WI38 (cell line): Measurements from ENCODE around the gene EPB42.

Source experiments
- H3K4me3 ChIP-seq: 2 replicates; pipeline ENCODE4 v1.5.1; 2011; ENCODE audit warnings: low read depth, mild to moderate bottlenecking, control low read depth, low read length
- TF ChIP-seq, protein P1 (sequence below): IDR thresholded peaks from 2 replicates; pipeline ENCODE4 v1.5.1; 2012; ENCODE audit warnings: low read depth, mild to moderate bottlenecking, control low read depth, low read length

Gene EPB42

DNA sequence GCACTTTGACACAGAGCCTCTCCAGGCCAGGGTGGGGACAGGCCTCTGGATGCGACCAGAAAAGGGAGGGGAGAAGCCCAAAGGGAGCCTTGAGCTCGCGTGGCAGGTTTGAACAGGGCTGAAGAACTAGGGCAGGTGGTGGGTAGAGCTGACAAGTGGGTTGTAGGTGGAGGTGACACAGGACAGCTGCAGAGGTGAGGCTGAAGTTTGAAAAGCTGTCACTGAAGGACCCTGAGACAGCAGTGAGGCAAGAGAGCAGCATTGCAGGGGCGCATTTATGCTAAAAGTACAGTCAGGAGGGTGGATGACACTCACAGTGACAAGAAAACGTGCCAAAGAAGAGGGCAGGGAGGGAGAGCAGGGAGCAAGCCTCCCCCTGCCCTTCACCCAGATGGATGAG, 21.8 kb upstream of the EPB42 start:
- no peak overlapping the region for H3K4me3 ChIP-seq
- TF ChIP-seq, protein P1, sequence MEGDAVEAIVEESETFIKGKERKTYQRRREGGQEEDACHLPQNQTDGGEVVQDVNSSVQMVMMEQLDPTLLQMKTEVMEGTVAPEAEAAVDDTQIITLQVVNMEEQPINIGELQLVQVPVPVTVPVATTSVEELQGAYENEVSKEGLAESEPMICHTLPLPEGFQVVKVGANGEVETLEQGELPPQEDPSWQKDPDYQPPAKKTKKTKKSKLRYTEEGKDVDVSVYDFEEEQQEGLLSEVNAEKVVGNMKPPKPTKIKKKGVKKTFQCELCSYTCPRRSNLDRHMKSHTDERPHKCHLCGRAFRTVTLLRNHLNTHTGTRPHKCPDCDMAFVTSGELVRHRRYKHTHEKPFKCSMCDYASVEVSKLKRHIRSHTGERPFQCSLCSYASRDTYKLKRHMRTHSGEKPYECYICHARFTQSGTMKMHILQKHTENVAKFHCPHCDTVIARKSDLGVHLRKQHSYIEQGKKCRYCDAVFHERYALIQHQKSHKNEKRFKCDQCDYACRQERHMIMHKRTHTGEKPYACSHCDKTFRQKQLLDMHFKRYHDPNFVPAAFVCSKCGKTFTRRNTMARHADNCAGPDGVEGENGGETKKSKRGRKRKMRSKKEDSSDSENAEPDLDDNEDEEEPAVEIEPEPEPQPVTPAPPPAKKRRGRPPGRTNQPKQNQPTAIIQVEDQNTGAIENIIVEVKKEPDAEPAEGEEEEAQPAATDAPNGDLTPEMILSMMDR = no peak

DNA sequence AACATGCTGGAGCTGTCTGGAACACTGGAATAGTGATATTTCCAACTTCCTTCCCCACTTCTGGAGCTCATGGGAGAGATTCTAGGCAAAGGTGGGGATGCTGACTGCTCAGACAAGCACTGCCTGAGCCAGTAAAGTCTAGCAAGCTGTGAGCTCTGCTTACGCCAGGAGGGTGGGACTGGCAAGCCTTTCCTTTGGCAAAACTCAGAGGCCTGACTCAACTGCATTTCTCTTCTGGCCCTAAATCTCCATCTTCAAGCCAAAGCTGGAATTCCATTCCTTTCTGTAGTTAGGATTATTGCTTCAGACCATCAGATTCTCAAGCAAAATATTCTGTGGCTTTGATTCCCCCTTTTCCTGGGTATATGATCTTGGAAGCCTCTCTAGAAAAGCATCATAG, 20.3 kb upstream of the EPB42 start:
- TF ChIP-seq, protein P1 = no peak

DNA sequence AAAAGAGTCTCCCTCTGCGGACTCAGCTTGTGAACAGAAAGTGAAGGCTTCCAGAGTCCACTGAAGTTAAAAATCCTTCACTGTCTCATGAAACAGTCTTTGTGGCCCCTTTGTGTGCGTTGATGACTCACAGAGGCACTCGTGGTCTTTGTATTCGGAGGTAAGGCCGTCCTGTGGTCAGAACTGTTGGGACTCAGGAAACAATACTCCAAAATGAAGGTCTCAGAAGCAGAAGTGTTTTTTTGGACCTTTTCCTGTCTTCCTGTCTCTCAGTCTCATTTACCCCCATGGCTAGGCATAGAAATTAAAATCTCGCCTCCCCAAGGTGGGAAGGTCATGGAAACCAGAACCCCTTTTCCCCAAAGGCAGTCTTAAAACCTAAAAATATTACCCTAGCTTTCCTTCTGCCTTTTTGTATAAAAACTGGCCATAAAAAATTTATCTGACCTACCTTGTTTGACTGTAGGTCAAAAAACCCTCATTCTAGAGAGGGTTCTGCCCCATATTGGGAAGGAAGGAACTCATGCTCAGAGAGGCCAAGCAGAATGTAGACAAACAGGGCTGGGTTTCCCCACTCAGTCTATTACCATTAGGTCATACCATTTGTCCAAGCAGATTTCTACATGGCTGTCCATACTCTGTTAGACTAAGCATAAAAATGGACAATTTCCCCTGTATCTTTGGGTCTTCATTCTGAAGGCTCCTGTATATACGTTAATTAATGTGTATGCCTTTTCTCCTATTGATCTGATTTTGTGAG, 19.1 kb upstream of the EPB42 start:
- no peak overlapping the region for H3K4me3 ChIP-seq
- TF ChIP-seq, protein P1 = no peak

More for the DNA sequence above, 20.3 kb upstream of the EPB42 start:
- no peak overlapping the region for H3K4me3 ChIP-seq

- TF ChIP-seq, protein P1 = no peak
- no peak overlapping the region for H3K4me3 ChIP-seq
Measured at GRCh38 chr15:43238671-43239131, 17.9 kb upstream of the EPB42 start.

- TF ChIP-seq, protein P1 = no peak
- H3K4me3 ChIP-seq = no peak overlapping the region
Measured at GRCh38 chr15:43237842-43238470, 17.1 kb upstream of the EPB42 start.

DNA sequence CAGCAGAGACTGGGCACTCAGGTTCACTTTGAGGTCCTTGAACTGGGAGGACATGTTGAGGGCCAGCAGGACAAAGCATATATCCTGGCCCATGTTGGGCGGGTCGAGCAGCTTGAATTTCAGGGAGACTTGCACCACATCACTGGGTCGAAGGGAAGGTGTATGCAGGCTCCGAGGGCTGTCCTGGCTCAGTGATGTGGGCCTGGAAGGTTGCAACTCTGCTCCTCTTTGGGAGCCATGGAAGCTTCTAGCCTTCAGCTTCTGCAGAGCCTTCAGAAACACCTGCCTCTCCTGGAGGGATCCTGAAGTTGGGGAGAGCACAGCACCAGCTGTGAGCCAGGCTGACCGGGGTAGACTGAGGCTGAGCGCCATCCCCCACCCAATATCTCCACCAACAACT, 14.7 kb upstream of the EPB42 start:
- TF ChIP-seq, protein P1 = no peak
- no peak overlapping the region for H3K4me3 ChIP-seq

DNA sequence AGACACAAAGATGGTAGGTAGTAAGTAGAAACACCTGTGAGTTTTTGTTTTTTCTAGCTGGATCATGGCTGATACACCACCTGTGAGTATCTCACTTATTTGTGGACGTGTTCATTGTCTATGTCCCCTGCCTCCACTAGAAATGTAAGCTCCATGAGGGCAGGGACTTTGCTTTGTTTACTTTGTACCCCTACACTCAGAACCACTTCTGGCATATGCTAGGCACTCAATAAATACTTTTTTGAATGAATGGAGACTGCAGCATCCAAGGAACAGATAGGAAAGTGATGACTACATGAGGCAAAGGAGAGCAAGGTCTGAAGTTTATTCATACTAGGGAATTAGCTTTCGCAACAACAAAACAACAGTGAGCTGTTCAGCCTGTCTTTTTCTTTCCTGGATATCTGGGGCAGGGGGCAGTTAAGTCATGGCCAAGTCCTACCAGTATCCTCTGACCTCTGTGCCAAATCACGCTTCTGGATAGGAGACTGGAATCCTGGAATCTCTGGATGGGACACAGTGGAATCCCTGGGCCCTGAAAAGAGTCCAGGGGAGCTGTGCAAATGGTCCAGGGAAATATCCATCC, 11.6 kb upstream of the EPB42 start:
- H3K4me3 ChIP-seq = no peak overlapping the region
- TF ChIP-seq, protein P1 = no peak
